Keratinocyte (primary cell): ENCODE measurements around the gene YPEL3. TPM values are rescaled to one million over a fixed set of nuclear protein-coding genes. Genes with fewer than 3 reads are reported as not detected.

Source experiments
- DNase-seq: peaks from one replicate; pipeline ENCODE4 v3.0.0-alpha.2; 2011; ENCODE audit warnings: low read depth, missing footprints, low spot score
- FAIRE-seq: peaks from 2 replicates; lab custom pipeline; 2011; peaks lifted over from hg19 to GRCh38; lab: Jason Lieb, UNC
- H2AFZ ChIP-seq: 2 replicates; pipeline ENCODE4 v1.6.0; 2012; ENCODE audit warnings: low read length, control low read depth, inconsistent platforms; ENCODE audit not compliant: control insufficient read depth
- H3K27ac ChIP-seq: 2 replicates; pipeline ENCODE4 v1.5.1; 2011; ENCODE audit warnings: low read length; ENCODE audit not compliant: control insufficient read depth, insufficient read depth
- H3K27me3 ChIP-seq: 3 replicates; pipeline ENCODE4 v1.6.0; 2011; ENCODE audit warnings: low read length; ENCODE audit not compliant: control insufficient read depth, insufficient read depth; ENCODE audit errors: extremely low read depth
- H3K36me3 ChIP-seq, 2 experiments: 2 replicates in 1 of 2; 3 replicates in 1 of 2; pipeline ENCODE4 v1.5.1; 2011; ENCODE audit warnings: low read length in 2 of 2, mild to moderate bottlenecking in 1 of 2; ENCODE audit not compliant: control insufficient read depth in 2 of 2, insufficient read depth in 2 of 2; ENCODE audit errors: extremely low read depth in 1 of 2
- H3K4me1 ChIP-seq: 3 replicates; pipeline ENCODE4 v1.5.1; 2011; ENCODE audit warnings: low read length; ENCODE audit not compliant: control insufficient read depth, insufficient read depth; ENCODE audit errors: extremely low read depth
- H3K4me2 ChIP-seq: 3 replicates; pipeline ENCODE4 v1.6.0; 2011; ENCODE audit warnings: low read depth, low read length; ENCODE audit not compliant: control insufficient read depth, insufficient read depth; ENCODE audit errors: extremely low read depth
- H3K4me3 ChIP-seq, 3 experiments: fragments of 200-600 bp in 1 of 3; sonication (generic) in 1 of 3; 2 replicates in 2 of 3; 3 replicates in 1 of 3; pipeline ENCODE4 v1.5.1; 2011 to 2016; ENCODE audit warnings: low read length in 3 of 3, mild to moderate bottlenecking in 3 of 3, control low read depth in 2 of 3, inconsistent platforms in 1 of 3, low read depth in 1 of 3, mixed read lengths in 1 of 3, mixed run types in 1 of 3, moderate library complexity in 1 of 3; ENCODE audit not compliant: control insufficient read depth in 2 of 3, insufficient read depth in 2 of 3; ENCODE audit errors: extremely low read depth in 1 of 3
- H3K79me2 ChIP-seq: 2 replicates; pipeline ENCODE4 v1.6.0; 2012; ENCODE audit warnings: low read length; ENCODE audit not compliant: control insufficient read depth, insufficient read depth
- H3K9ac ChIP-seq: 3 replicates; pipeline ENCODE4 v1.6.0; 2011; ENCODE audit warnings: low read length; ENCODE audit not compliant: control insufficient read depth, insufficient read depth; ENCODE audit errors: extremely low read depth
- H3K9me1 ChIP-seq: 3 replicates; pipeline ENCODE4 v1.6.0; 2011; ENCODE audit warnings: low read length; ENCODE audit not compliant: control insufficient read depth, insufficient read depth; ENCODE audit errors: extremely low read depth
- H3K9me3 ChIP-seq: 2 replicates; pipeline ENCODE4 v1.5.1; 2012; ENCODE audit warnings: low read depth, low read length; ENCODE audit not compliant: control insufficient read depth
- H4K20me1 ChIP-seq: 3 replicates; pipeline ENCODE4 v1.6.0; 2011; ENCODE audit warnings: low read length; ENCODE audit not compliant: control insufficient read depth, insufficient read depth; ENCODE audit errors: extremely low read depth
- EZH2 ChIP-seq: IDR thresholded peaks from one replicate; pipeline ENCODE4 v1.6.1; 2012; ENCODE audit warnings: inconsistent platforms, mild to moderate bottlenecking, low read length, moderate library complexity
- dilution Hi-C: fragments of 300-500 bp; cut with MboI; formaldehyde crosslinking; loops from one replicate; pipeline ENCODE4 v1.7.0; 2020; ENCODE audit warnings: low sequenced_read_pairs; ENCODE audit not compliant: extremely low pct_ligation_motif_present
- polyA plus RNA-seq, 5 experiments: library from polyadenylated mRNA; depleted of rRNA in 3 of 5; stranded (reverse) in 3 of 5; stranded (forward) in 1 of 5; unstranded in 1 of 5; fragments of >200 nt; gene quantifications; 1 replicate in 1 of 5; 2 replicates in 3 of 5; 3 replicates in 1 of 5; pipeline versions ENCODE4 v1.2.1 to v1.2.3, GENCODE V29; 2011 to 2012; ENCODE audit warnings: missing spikeins in 2 of 5, low read depth in 1 of 5, low replicate concordance in 1 of 5
- TF ChIP-seq, protein P1 (sequence below), 3 experiments: IDR thresholded peaks in 1 of 3; conservative IDR thresholded peaks in 1 of 3; optimal IDR thresholded peaks in 1 of 3; 2 replicates in 2 of 3; 3 replicates in 1 of 3; pipeline versions ENCODE3 to v1.5.1; 2011; ENCODE audit warnings: low read length in 3 of 3, mild to moderate bottlenecking in 3 of 3, moderate library complexity in 2 of 3, control low read depth in 1 of 3, inconsistent platforms in 1 of 3; ENCODE audit not compliant: insufficient read depth in 2 of 3; ENCODE audit errors: extremely low read depth in 1 of 3

YPEL3 gene
- polyA plus RNA-seq, 1 donor (not counting 4 experiments of a cell fraction or from before 2014, with no cell fraction given) = 13.5 TPM

DNA sequence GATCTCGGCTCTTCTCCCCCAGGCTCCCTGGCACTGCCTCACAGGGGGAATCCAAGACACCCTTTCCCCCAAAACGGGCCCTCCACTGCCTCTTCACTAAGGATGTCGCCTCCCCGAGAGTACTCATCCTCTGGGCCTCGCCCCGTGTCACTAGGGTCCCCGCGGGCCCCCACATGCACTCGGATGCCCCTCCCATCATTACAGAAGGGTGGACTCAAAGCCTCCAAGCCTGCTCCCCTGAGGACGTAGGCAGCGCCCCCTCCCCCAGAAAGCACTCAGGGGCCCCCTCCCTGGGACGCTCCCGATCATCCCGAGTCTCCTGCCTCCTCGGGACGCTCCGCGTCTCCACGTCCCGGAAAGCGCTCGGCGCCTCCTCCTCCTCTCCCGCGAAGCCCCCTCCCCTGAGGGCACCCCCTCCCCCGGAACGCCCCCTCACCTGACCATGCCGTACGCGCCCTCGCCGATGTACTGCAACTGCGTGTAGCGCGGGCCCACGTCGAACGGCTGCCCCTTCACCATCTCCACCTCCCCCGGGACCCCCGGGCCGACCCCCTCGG is 26.7 kb upstream of the YPEL3 start:
- FAIRE-seq (no peak), DNase-seq (no peak)
- Histone ChIP-seq H3K4me3 (peak overlapping the region; percentile 67 to 79 (median 68)), H3K9ac (peak overlapping the region; percentile 65), H3K27me3 (no peaks in the 10 kb centered on the region), H2AFZ (peak overlapping the region; percentile 66), H3K36me3 (peaks cover 0 to 4% of the 10 kb centered on the region in 2 experiments), H3K79me2 (no peaks in the 10 kb centered on the region), H3K4me2 (peak overlapping the region; percentile 77), H3K9me1 (no peaks in the 10 kb centered on the region), H3K4me1 (peaks cover 5% of the 10 kb centered on the region), H3K9me3 (no peaks in the 10 kb centered on the region), H3K27ac (no peak overlapping the region), H4K20me1 (no peaks in the 10 kb centered on the region)
- TF ChIP-seq EZH2 = no peak
- TF ChIP-seq, protein P1, sequence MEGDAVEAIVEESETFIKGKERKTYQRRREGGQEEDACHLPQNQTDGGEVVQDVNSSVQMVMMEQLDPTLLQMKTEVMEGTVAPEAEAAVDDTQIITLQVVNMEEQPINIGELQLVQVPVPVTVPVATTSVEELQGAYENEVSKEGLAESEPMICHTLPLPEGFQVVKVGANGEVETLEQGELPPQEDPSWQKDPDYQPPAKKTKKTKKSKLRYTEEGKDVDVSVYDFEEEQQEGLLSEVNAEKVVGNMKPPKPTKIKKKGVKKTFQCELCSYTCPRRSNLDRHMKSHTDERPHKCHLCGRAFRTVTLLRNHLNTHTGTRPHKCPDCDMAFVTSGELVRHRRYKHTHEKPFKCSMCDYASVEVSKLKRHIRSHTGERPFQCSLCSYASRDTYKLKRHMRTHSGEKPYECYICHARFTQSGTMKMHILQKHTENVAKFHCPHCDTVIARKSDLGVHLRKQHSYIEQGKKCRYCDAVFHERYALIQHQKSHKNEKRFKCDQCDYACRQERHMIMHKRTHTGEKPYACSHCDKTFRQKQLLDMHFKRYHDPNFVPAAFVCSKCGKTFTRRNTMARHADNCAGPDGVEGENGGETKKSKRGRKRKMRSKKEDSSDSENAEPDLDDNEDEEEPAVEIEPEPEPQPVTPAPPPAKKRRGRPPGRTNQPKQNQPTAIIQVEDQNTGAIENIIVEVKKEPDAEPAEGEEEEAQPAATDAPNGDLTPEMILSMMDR (optimal IDR thresholded peaks at IDR 0.05 in 1 of 3, IDR thresholded peaks at IDR 0.05 in 1 of 3, conservative IDR thresholded peaks at IDR 0.05 in 1 of 3; ENCODE audit: extremely low read depth in 1 of 3, insufficient read depth in 2 of 3, low read length in 3 of 3) = no peak
- dilution Hi-C loops = no loop called here

DNA sequence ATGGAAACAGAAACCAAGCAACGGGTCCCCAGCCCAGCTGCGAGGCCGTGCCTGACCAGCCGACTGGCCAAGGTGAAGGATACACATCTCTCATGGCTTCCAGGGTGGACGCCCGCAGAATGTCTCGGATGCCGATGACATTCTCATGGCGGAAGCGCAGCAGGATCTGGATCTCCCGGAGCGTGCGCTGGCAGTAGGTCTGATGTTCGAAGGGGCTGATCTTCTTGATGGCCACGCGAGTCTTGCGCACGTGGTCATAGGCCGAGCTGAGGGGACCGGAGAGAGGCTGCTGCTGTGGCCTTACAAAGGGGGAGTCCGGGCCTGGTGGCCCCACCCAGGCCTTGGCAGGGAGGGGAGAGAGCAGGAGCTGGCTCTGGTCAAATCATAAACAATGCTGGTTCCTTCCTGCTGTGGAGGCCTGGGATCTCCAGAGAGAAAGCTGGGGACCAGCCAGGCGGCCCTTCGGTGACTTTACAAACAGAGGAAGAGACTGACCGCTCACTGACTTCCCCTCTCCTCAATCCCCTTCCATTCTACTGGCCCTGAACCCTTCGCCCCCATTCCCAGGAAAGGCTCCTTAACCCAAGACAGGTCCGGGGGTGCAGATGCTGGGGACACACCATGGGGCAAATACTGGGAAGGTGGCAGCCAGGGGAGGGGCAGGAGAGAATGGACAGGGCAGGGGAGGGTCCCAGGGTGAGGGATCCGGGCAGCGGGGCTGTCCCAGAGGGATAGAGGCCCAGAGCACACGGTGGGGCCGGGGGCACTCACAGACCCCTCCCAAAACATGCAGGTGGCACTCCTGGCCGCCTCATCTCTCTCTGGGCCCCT is 25.9 kb upstream of the YPEL3 start:
- H4K20me1 ChIP-seq = no peaks in the 10 kb centered on the region
- H3K4me2 ChIP-seq = peak overlapping the region; percentile 77
- no peaks in the 10 kb centered on the region for H3K79me2 ChIP-seq
- peaks cover 0 to 4% of the 10 kb centered on the region in 2 experiments for H3K36me3 ChIP-seq
- H3K9ac ChIP-seq = peak overlapping the region; percentile 65
- DNase-seq (no peak), FAIRE-seq (no peak)
- H3K9me1 ChIP-seq = no peaks in the 10 kb centered on the region
- H3K27me3 ChIP-seq = no peaks in the 10 kb centered on the region
- H3K4me1 ChIP-seq = peaks cover 5% of the 10 kb centered on the region
- no peak overlapping the region for H2AFZ ChIP-seq
- no peak for TF ChIP-seq EZH2
- TF ChIP-seq, protein P1 (optimal IDR thresholded peaks at IDR 0.05 in 1 of 3, IDR thresholded peaks at IDR 0.05 in 1 of 3, conservative IDR thresholded peaks at IDR 0.05 in 1 of 3; ENCODE audit: extremely low read depth in 1 of 3, insufficient read depth in 2 of 3, low read length in 3 of 3) = no peak
- H3K9me3 ChIP-seq = no peaks in the 10 kb centered on the region
- H3K4me3 ChIP-seq = peak overlapping the region; percentile 67 to 79 (median 68)
- dilution Hi-C loops = no loop called here
- no peak overlapping the region for H3K27ac ChIP-seq
